Chondrocyte (in vitro differentiated cells): ENCODE results near the gene REEP1. TPM values are rescaled to one million over a fixed set of nuclear protein-coding genes. Genes with fewer than 3 reads are reported as not detected.
"Not testable (repeated sequence)": the region's sequence is repeated elsewhere in the genome, so short reads cannot be mapped to it uniquely, and the experiment has no call there.

ENCODE experiments used
- DNase-seq: peaks from one replicate; pipeline ENCODE4 v3.0.0; 2021; ENCODE audit warnings: mixed read lengths, low spot score
- H3K27ac Mint-ChIP-seq: one replicate; pipeline ENCODE4 v1.8.0; 2021; ENCODE audit warnings: mild to moderate bottlenecking, moderate library complexity, mixed read lengths; ENCODE audit not compliant: unreplicated experiment
- H3K27me3 Mint-ChIP-seq: 2 replicates; pipeline ENCODE4 v1.8.0; 2021; ENCODE audit warnings: low read depth, mixed read lengths
- H3K36me3 Mint-ChIP-seq: 2 replicates; pipeline ENCODE4 v1.8.0; 2021; ENCODE audit warnings: low read depth, mixed read lengths
- H3K4me1 Mint-ChIP-seq: 2 replicates; pipeline ENCODE4 v1.8.0; 2021; ENCODE audit warnings: low read depth, mild to moderate bottlenecking, mixed read lengths
- H3K4me3 Mint-ChIP-seq: one replicate; pipeline ENCODE4 v1.8.0; 2021; ENCODE audit warnings: mild to moderate bottlenecking, moderate library complexity, mixed read lengths; ENCODE audit not compliant: unreplicated experiment
- H3K9me3 Mint-ChIP-seq: 2 replicates; pipeline ENCODE4 v1.8.0; 2021; ENCODE audit warnings: low read depth, mixed read lengths
- total RNA-seq: library from RNA; stranded (reverse); gene quantifications from 3 replicates; pipeline ENCODE4 v1.2.1, GENCODE V29; 2021
- TF ChIP-seq, protein P1 (sequence below): fragments of 200-600 bp; sonication (generic); IDR thresholded peaks from 2 replicates; pipeline ENCODE4 v1.5.0; 2021; ENCODE audit warnings: antibody characterized with exemption, mild to moderate bottlenecking, moderate library complexity

The REEP1 gene
- total RNA-seq, 1 donor from 2014 or later, result 2.4 TPM

DNA sequence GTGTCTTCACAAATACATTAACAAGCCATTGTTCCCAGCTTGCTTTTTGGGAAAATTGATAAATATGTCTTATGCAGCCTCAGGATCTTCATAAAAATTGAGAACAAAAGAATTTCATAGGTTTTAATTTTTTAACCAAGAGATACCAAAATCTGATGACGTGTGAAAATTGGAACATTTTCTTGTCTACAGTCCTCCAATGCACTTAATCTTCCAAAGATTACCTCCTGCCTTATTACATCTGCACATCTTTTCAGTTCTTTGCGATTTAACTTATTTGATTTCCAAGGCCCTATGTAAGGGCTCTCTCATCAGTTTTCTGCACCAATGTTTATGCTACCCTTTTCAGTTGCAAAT, 135.1 kb downstream of the REEP1 start:
- TF ChIP-seq, protein P1, sequence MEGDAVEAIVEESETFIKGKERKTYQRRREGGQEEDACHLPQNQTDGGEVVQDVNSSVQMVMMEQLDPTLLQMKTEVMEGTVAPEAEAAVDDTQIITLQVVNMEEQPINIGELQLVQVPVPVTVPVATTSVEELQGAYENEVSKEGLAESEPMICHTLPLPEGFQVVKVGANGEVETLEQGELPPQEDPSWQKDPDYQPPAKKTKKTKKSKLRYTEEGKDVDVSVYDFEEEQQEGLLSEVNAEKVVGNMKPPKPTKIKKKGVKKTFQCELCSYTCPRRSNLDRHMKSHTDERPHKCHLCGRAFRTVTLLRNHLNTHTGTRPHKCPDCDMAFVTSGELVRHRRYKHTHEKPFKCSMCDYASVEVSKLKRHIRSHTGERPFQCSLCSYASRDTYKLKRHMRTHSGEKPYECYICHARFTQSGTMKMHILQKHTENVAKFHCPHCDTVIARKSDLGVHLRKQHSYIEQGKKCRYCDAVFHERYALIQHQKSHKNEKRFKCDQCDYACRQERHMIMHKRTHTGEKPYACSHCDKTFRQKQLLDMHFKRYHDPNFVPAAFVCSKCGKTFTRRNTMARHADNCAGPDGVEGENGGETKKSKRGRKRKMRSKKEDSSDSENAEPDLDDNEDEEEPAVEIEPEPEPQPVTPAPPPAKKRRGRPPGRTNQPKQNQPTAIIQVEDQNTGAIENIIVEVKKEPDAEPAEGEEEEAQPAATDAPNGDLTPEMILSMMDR, result peak; percentile 0
- no peak for DNase-seq
- Mint-ChIP-seq H3K27ac (peak overlapping the region; percentile 13), H3K36me3 (peaks cover 7% of the 10 kb centered on the region), H3K9me3 (no peaks in the 10 kb centered on the region), H3K27me3 (no peaks in the 10 kb centered on the region), H3K4me3 (no peak overlapping the region), H3K4me1 (peaks cover 35% of the 10 kb centered on the region)

DNA sequence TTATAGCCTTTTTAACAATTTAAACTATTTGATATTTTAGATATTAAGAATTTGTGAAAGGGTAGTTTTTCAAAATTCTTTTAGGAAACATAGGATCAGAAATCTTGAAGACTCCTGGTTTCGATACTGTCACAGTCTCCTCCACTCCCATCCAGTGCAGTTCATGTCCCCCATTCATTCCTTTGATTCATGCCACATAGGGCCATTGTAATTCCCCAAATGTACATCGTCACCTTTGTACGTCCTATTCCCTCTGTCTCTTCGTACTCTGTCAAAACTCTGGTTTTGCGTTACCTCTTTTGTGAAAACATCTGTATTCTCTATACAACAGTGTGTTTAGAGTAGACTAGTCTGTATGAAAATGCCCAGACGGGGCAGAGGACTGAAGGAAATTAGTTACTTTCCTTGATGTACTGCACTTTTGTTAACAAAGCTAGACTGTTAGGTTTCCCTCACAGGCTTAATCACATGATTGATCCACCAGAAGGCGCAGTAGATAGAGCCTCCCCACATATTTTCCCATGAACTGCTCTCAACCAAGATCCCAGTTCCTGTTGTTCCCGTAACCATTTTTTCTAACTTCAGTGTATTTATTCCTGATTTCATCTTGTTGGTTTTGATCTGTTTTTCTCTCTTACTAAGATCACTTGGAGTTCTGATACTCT, 135.6 kb downstream of the REEP1 start:
- Mint-ChIP-seq H3K4me1 (peaks cover 38% of the 10 kb centered on the region), H3K36me3 (peaks cover 4% of the 10 kb centered on the region), H3K9me3 (no peaks in the 10 kb centered on the region), H3K27me3 (no peaks in the 10 kb centered on the region), H3K4me3 (no peak overlapping the region), H3K27ac (peak overlapping the region; percentile 13)
- DNase-seq, result no peak
- TF ChIP-seq, protein P1, result peak; percentile 34

DNA sequence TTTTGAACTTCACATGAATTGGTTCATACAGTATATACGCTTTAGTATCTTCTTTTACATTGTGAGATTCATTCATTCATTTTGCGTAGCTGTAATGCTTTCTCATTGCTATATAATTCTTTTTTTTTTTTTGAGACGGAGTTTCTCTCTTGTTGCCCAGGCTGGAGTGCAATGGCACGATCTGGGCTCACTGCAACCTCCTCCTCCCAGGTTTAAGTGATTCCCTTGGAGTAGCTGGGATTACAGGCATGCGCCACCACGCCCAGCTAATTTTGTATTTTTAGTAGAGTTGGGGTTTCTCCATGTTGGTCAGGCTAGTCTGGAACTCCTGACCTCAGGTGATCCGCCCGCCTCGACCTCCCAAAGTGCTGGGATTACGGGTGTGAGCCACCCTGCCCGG, 136.9 kb downstream of the REEP1 start:
- H3K27ac Mint-ChIP-seq, DNase-seq, H3K9me3 Mint-ChIP-seq, H3K27me3 Mint-ChIP-seq, H3K36me3 Mint-ChIP-seq: not testable (repeated sequence)
- peaks cover 48% of the 10 kb centered on the region for H3K4me1 Mint-ChIP-seq
- H3K4me3 Mint-ChIP-seq, result peak overlapping the region; percentile 14

DNA sequence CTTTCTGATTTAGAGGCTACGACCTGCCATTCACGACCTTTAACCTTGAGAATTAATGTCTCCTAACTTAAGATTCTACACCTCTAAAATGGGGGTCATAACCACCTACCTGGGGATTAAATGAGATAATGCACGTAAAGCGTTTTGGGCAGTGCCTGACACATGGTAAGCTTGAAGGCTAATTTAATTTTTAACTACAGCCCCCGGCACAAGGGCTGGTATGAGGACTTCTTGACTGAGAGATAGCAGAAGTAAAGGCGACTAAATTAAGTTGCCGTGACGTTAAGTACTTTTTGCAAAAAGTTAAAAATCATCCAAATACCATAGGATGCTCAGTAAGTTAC, 137.6 kb downstream of the REEP1 start:
- TF ChIP-seq, protein P1, result no peak
- Mint-ChIP-seq H3K27ac (peak overlapping the region; percentile 92), H3K9me3 (no peaks in the 10 kb centered on the region), H3K4me1 (peaks cover 51% of the 10 kb centered on the region), H3K27me3 (no peaks in the 10 kb centered on the region), H3K36me3 (no peaks in the 10 kb centered on the region), H3K4me3 (peak overlapping the region; percentile 91)
- DNase-seq, result no peak

DNA sequence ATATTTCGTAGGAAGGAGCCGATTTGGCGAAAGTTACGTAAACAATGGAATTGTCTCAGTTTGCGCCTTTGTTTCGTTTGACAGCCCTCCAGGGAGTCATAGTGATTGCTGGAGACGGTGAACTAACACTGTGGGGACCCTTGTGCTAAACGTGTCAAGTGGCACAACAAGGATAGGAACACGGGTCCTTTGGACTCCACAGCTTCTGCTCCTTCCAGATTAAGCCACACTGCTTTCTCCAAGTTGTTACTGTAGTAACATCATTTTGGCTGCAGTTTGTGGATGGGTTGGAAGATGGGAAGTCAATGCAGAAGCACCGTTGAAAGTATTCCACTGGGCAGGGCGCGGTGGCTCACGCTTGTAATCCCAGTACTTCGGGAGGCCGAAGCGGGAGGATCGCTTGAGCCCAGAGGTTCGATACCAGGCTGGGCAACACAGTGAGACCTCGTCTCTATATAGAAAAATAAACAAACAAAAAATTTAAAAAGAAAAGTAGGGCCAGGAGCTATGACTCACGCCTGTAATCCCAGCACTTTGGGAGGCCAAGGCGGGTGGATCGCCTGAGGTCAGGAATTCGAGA, 141.5 kb downstream of the REEP1 start:
- Mint-ChIP-seq H3K9me3 (no peaks in the 10 kb centered on the region), H3K4me1 (peaks cover 58% of the 10 kb centered on the region), H3K27ac (peak overlapping the region; percentile 93), H3K36me3 (no peaks in the 10 kb centered on the region), H3K4me3 (peak overlapping the region; percentile 82), H3K27me3 (no peaks in the 10 kb centered on the region)
- no peak for DNase-seq
- TF ChIP-seq, protein P1, result no peak
